WTC11 (cell line): Measurements from ENCODE around the gene SNAI1.

Experiments used
- SMAD3 ChIP-seq: sonication (generic); formaldehyde crosslinking; IDR thresholded peaks from 2 replicates; pipeline ENCODE4 v1.8.0; 2022; ENCODE audit warnings: missing genetic modification reagents, mild to moderate bottlenecking, borderline replicate concordance
- ZNF232 ChIP-seq: sonication (generic); formaldehyde crosslinking; IDR thresholded peaks from 2 replicates; pipeline ENCODE4 v1.8.0; 2022; ENCODE audit warnings: mild to moderate bottlenecking, missing genetic modification reagents

DNA sequence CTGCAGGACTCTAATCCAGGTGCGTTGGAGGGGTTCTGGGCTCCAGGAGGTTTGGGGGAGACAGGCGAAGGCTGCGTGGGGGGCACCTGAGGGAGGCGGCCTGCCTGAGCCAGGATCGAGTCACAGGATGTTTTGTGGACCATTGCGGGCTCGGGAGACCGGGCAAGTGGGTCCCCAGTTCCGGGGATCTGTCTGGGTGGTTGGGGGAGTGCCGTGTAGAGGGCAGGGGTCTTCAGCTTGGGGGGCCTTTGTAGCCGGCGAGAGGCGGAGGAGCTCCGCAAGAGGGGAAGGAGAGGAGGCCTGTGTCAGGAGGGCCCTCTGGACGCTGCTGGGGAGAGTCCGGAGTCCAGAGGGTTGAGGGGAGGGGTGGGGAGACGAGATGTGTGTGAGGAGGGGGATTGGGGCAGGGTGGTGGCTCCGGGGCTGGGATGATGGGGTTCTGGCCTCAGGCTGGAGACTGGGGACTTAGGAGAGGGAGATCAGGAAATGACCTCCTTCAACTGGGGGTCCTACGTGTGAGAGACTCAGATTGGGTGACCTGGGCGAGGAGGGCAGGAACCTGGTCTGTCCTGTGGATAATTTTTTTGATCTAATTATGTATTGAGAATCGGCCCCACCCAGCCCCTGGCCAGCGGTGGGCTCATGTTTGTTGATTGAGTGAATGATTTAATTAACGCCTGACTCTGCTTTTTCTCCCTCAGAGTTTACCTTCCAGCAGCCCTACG lies 505 bp downstream of the SNAI1 start:
- TF ChIP-seq ZNF232 (no peak), SMAD3 (CRISPR knock-in tag) (no peak)
